ENCODE data around the gene TGIF2LY.
"Not testable (repeated sequence)": the region's sequence is repeated elsewhere in the genome, so short reads cannot be mapped to it uniquely, and the experiment has no call there.

Gene TGIF2LY

GRCh38 chrY:3578767-3579166 is at the start of gene TGIF2LY:
Gene TGIF2LY, plus strand, starts transcription at chrY:3579067. Its CDS starts 178 bp downstream, at chrY:3579245.
- DNase-seq (ENCODE audit: low spot score) = not testable (repeated sequence)
